Measurements from ENCODE around the gene GADD45B.

Gene GADD45B

GRCh38 chr19:2440515-2440914 is 35.4 kb upstream of the GADD45B start:
- DNase-seq (ENCODE audit: low read depth, low spot score): no peak
- TF ChIP-seq FOXP2 (optimal IDR thresholded peaks at IDR 0.05; ENCODE audit: control extremely low read depth, extremely low read length, insufficient read depth): no peak
- TF ChIP-seq POLR2AphosphoS5 (IDR thresholded peaks at IDR 0.05; ENCODE audit: borderline replicate concordance, low read depth, low read length): no peak
- TF ChIP-seq EZH2 (IDR thresholded peaks at IDR 0.05): no peak
- no peak overlapping the region for H3K9ac ChIP-seq (ENCODE audit: insufficient read length)
- H3K27ac ChIP-seq: no peak overlapping the region
- no peak overlapping the region for H3K4me3 ChIP-seq
- no peaks in the 10 kb centered on the region for H3K9me3 ChIP-seq (ENCODE audit: low read depth, low read length)
- H3K36me3 ChIP-seq (ENCODE audit: insufficient read depth, low read length): peaks cover 52% of the 10 kb centered on the region

- Histone ChIP-seq H3K27ac (no peak overlapping the region), H3K9me3 (ENCODE audit: low read depth, low read length) (no peaks in the 10 kb centered on the region), H3K36me3 (ENCODE audit: insufficient read depth, low read length) (peaks cover 49% of the 10 kb centered on the region), H3K9ac (ENCODE audit: insufficient read length) (no peak overlapping the region), H3K4me3 (no peak overlapping the region)
- TF ChIP-seq FOXP2 (optimal IDR thresholded peaks at IDR 0.05; ENCODE audit: control extremely low read depth, extremely low read length, insufficient read depth) (no peak), EZH2 (IDR thresholded peaks at IDR 0.05) (no peak), POLR2AphosphoS5 (IDR thresholded peaks at IDR 0.05; ENCODE audit: borderline replicate concordance, low read depth, low read length) (no peak)
- no peak for DNase-seq (ENCODE audit: low read depth, low spot score)
Observed at GRCh38 chr19:2441096-2441752, 34.7 kb upstream of the GADD45B start.

GRCh38 chr19:2443116-2443784 is 32.7 kb upstream of the GADD45B start:
- Histone ChIP-seq H3K27ac (no peak overlapping the region), H3K36me3 (ENCODE audit: insufficient read depth, low read length) (peaks cover 35% of the 10 kb centered on the region; the same call in 1 of the 2 replicates), H3K4me3 (no peak overlapping the region), H3K9ac (ENCODE audit: insufficient read length) (no peak overlapping the region), H3K9me3 (ENCODE audit: low read depth, low read length) (no peaks in the 10 kb centered on the region)
- no peak for DNase-seq (ENCODE audit: low read depth, low spot score)
- TF ChIP-seq FOXP2 (optimal IDR thresholded peaks at IDR 0.05; ENCODE audit: control extremely low read depth, extremely low read length, insufficient read depth) (no peak), POLR2AphosphoS5 (IDR thresholded peaks at IDR 0.05; ENCODE audit: borderline replicate concordance, low read depth, low read length) (no peak), EZH2 (IDR thresholded peaks at IDR 0.05) (no peak)

GRCh38 chr19:2443785-2444182 is 32.1 kb upstream of the GADD45B start:
- Histone ChIP-seq H3K36me3 (ENCODE audit: insufficient read depth, low read length) (peaks cover 29% of the 10 kb centered on the region; the same call in 1 of the 2 replicates), H3K27ac (no peak overlapping the region), H3K4me3 (no peak overlapping the region), H3K9ac (ENCODE audit: insufficient read length) (no peak overlapping the region), H3K9me3 (ENCODE audit: low read depth, low read length) (no peaks in the 10 kb centered on the region)
- DNase-seq (ENCODE audit: low read depth, low spot score): no peak
- TF ChIP-seq FOXP2 (optimal IDR thresholded peaks at IDR 0.05; ENCODE audit: control extremely low read depth, extremely low read length, insufficient read depth) (no peak), EZH2 (IDR thresholded peaks at IDR 0.05) (no peak), POLR2AphosphoS5 (IDR thresholded peaks at IDR 0.05; ENCODE audit: borderline replicate concordance, low read depth, low read length) (no peak)

- TF ChIP-seq FOXP2 (optimal IDR thresholded peaks at IDR 0.05; ENCODE audit: control extremely low read depth, extremely low read length, insufficient read depth) (no peak), EZH2 (IDR thresholded peaks at IDR 0.05) (no peak)
- H3K36me3 ChIP-seq (ENCODE audit: insufficient read depth, low read length): peaks cover 25% of the 10 kb centered on the region; the same call in 1 of the 2 replicates
- DNase-seq (ENCODE audit: low read depth, low spot score): no peak
- no peaks in the 10 kb centered on the region for H3K9me3 ChIP-seq (ENCODE audit: low read depth, low read length)
- no peak overlapping the region for H3K9ac ChIP-seq (ENCODE audit: insufficient read length)
- H3K27ac ChIP-seq: no peak overlapping the region
- no peak overlapping the region for H3K4me3 ChIP-seq
Observed at GRCh38 chr19:2444251-2445002, 31.5 kb upstream of the GADD45B start.

GRCh38 chr19:2446381-2446780 is 29.5 kb upstream of the GADD45B start:
- peaks cover 28% of the 10 kb centered on the region; the same call in 1 of the 2 replicates for H3K36me3 ChIP-seq (ENCODE audit: insufficient read depth, low read length)
- DNase-seq (ENCODE audit: low read depth, low spot score): no peak
- no peaks in the 10 kb centered on the region for H3K9me3 ChIP-seq (ENCODE audit: low read depth, low read length)
- TF ChIP-seq POLR2AphosphoS5 (IDR thresholded peaks at IDR 0.05; ENCODE audit: borderline replicate concordance, low read depth, low read length): no peak
- TF ChIP-seq EZH2 (IDR thresholded peaks at IDR 0.05): no peak
- no peak for TF ChIP-seq FOXP2 (optimal IDR thresholded peaks at IDR 0.05; ENCODE audit: control extremely low read depth, extremely low read length, insufficient read depth)
- no peak overlapping the region for H3K27ac ChIP-seq
- H3K9ac ChIP-seq (ENCODE audit: insufficient read length): no peak overlapping the region
- no peak overlapping the region for H3K4me3 ChIP-seq

GRCh38 chr19:2449019-2449418 is 26.9 kb upstream of the GADD45B start:
- DNase-seq (ENCODE audit: low read depth, low spot score): no peak
- Histone ChIP-seq H3K9me3 (ENCODE audit: low read depth, low read length) (no peaks in the 10 kb centered on the region), H3K36me3 (ENCODE audit: insufficient read depth, low read length) (peaks cover 14% of the 10 kb centered on the region; the same call in 1 of the 2 replicates), H3K9ac (ENCODE audit: insufficient read length) (no peak overlapping the region), H3K4me3 (no peak overlapping the region), H3K27ac (no peak overlapping the region)
- TF ChIP-seq EZH2 (IDR thresholded peaks at IDR 0.05): no peak
- no peak for TF ChIP-seq POLR2AphosphoS5 (IDR thresholded peaks at IDR 0.05; ENCODE audit: borderline replicate concordance, low read depth, low read length)
- TF ChIP-seq FOXP2 (optimal IDR thresholded peaks at IDR 0.05; ENCODE audit: control extremely low read depth, extremely low read length, insufficient read depth): no peak

GRCh38 chr19:2451138-2451537 is 24.8 kb upstream of the GADD45B start:
- Histone ChIP-seq H3K36me3 (ENCODE audit: insufficient read depth, low read length) (peaks cover 14% of the 10 kb centered on the region; the same call in 1 of the 2 replicates), H3K27ac (no peak overlapping the region), H3K9ac (ENCODE audit: insufficient read length) (no peak overlapping the region), H3K4me3 (no peak overlapping the region), H3K9me3 (ENCODE audit: low read depth, low read length) (no peaks in the 10 kb centered on the region)
- no peak for DNase-seq (ENCODE audit: low read depth, low spot score)
- no peak for TF ChIP-seq EZH2 (IDR thresholded peaks at IDR 0.05)
- TF ChIP-seq FOXP2 (optimal IDR thresholded peaks at IDR 0.05; ENCODE audit: control extremely low read depth, extremely low read length, insufficient read depth): no peak
- no peak for TF ChIP-seq POLR2AphosphoS5 (IDR thresholded peaks at IDR 0.05; ENCODE audit: borderline replicate concordance, low read depth, low read length)

Measured in SK-N-MC (cell line).